ENCODE data around the gene HAT1.
"Not testable (repeated sequence)": the region's sequence is repeated elsewhere in the genome, so short reads cannot be mapped to it uniquely, and the experiment has no call there.

DNA sequence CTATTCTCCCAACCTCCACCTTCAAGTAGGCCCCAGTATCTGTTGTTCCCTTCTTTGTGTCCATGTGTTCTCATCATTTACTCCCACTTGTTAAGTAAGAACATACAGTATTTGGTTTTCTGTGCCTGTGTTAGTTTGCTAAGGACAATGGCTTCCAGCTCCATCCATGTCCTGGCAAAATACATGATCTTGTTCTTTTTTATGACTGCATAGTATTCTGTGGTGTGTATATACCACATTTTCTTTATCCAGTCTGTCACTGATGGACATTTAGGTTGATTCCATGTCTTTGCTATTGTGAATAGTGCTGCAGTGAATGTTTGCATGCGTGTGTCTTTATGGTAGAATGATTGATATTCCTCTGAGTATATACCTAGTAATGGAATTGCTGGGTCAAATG lies 61.7 kb downstream of the HAT1 start:
- not testable (repeated sequence) for TF ChIP-seq POLR2A (IDR thresholded peaks at IDR 0.05; ENCODE audit: low read length); GATA1 (IDR thresholded peaks at IDR 0.05; ENCODE audit: low read depth, low read length)
